HG03175 (cell line): ENCODE results near the gene POTEB2.
"Not testable (repeated sequence)": the region's sequence is repeated elsewhere in the genome, so short reads cannot be mapped to it uniquely, and the experiment has no call there.

ENCODE experiments used
- ATAC-seq: cut with Tn5 transposase; IDR thresholded peaks from one replicate; pipeline ENCODE4 v1.9.1; 2021; ENCODE audit warnings: mild to moderate bottlenecking, moderate library complexity; ENCODE audit not compliant: unreplicated experiment

POTEB2 gene

GRCh38 chr15:20866214-20866613 lies at the start of gene POTEB2:
POTEB2 (minus strand) TSS chr15:20866314; CDS start chr15:20866281, 33 bp downstream.
- ATAC-seq: not testable (repeated sequence)

DNA sequence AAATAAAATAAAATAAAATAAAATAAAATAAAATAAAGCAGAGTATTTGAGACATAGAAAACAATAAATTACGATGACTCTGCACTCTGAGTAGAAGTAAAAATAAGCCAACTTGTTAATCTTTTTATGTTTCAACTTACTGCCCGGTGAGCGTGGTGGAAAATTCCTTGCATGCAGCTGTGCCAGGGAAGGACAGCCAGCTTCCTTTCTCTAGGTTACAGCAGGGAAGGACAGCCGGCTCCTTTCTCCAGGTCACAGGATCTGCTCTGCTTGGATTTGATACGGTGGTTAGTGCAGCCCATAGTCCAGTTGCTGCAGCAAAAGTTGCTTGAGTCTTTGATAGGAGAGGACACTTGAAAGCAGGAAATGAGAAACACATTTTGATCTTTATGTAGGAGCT lies 13.8 kb upstream of the POTEB2 start:
- ATAC-seq: not testable (repeated sequence)

- not testable (repeated sequence) for ATAC-seq
Measured at GRCh38 chr15:20878464-20878863, 12.3 kb upstream of the POTEB2 start.

- not testable (repeated sequence) for ATAC-seq
Measured at GRCh38 chr15:20877819-20878218, 11.7 kb upstream of the POTEB2 start.
